RWPE2 (cell line): ENCODE data around the gene A1CF.
A peak's percentile ranks its signal among the peaks of the same experiment; 100 is the strongest.
"Not testable (repeated sequence)": the region's sequence is repeated elsewhere in the genome, so short reads cannot be mapped to it uniquely, and the experiment has no call there.

ENCODE experiments used
- ATAC-seq: fragments of 200-7000 bp; cut with Tn5 transposase; 3 replicates; pipeline ENCODE4 v1.9.1; 2021; ENCODE audit warnings: low read depth
- DNase-seq: peaks from one replicate; pipeline ENCODE4 v3.0.0-alpha.2; 2020; ENCODE audit warnings: low spot score
- H3K27ac ChIP-seq: fragments of 450-650 bp; 2 replicates; pipeline ENCODE4 v1.5.1; 2017; ENCODE audit warnings: mild to moderate bottlenecking; ENCODE audit not compliant: poor library complexity, severe bottlenecking
- H3K27me3 ChIP-seq: fragments of 250-450 bp; sonication (Bioruptor Pico); 2 replicates; pipeline ENCODE4 v1.5.1; 2021; ENCODE audit warnings: mild to moderate bottlenecking, moderate library complexity; ENCODE audit not compliant: insufficient read depth, poor library complexity, severe bottlenecking
- H3K36me3 ChIP-seq: fragments of 250-450 bp; sonication (Bioruptor Pico); 2 replicates; pipeline ENCODE4 v1.5.1; 2020; ENCODE audit warnings: low read depth, mild to moderate bottlenecking, moderate library complexity
- H3K4me1 ChIP-seq: fragments of 250-450 bp; sonication (Bioruptor Pico); 2 replicates; pipeline ENCODE4 v1.5.1; 2021; ENCODE audit warnings: mild to moderate bottlenecking, moderate library complexity; ENCODE audit not compliant: insufficient read depth, poor library complexity, severe bottlenecking
- H3K4me3 ChIP-seq: fragments of 250-450 bp; sonication (Bioruptor Pico); 2 replicates; pipeline ENCODE4 v1.5.1; 2021; ENCODE audit warnings: mild to moderate bottlenecking, moderate library complexity; ENCODE audit not compliant: severe bottlenecking
- H3K9me3 ChIP-seq: fragments of 250-450 bp; sonication (Bioruptor Pico); 2 replicates; pipeline ENCODE4 v1.5.1; 2021; ENCODE audit warnings: mild to moderate bottlenecking, moderate library complexity; ENCODE audit not compliant: severe bottlenecking
- CTCF ChIP-seq: fragments of 450-650 bp; IDR thresholded peaks from one replicate; pipeline ENCODE4 v1.5.1; 2017; ENCODE audit warnings: mild to moderate bottlenecking, moderate library complexity; ENCODE audit not compliant: poor library complexity, severe bottlenecking

Gene A1CF

DNA sequence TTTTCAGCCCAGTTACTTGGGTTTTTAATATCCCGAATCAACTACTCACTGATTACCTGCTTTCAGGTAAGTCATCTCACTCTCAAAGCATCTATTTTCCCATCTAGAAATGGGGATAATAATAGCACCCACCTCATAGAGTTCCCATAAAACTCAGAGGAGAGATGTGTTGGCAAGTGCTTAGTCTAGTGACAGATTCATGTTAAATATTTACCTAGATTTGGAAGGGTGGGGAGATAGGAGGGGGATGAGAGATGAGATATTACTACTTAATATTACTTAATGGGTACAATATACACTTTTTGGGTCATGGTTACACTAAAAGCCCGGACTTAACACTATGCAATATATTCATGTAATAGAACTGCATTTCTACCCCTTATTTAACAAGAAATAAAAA lies 7.0 kb upstream of the A1CF start:
- no peak for TF ChIP-seq CTCF
- Histone ChIP-seq H3K9me3 (no peaks in the 10 kb centered on the region), H3K27ac (no peak overlapping the region), H3K27me3 (no peaks in the 10 kb centered on the region), H3K4me3 (no peak overlapping the region), H3K36me3 (no peaks in the 10 kb centered on the region), H3K4me1 (no peaks in the 10 kb centered on the region)
- DNase-seq (no peak), ATAC-seq (no peak)

- Histone ChIP-seq H3K4me1 (no peaks in the 10 kb centered on the region), H3K27ac (no peak overlapping the region)
These were observed 1.1 kb downstream of the A1CF start for GRCh38 chr10:50884302-50884701.

DNA sequence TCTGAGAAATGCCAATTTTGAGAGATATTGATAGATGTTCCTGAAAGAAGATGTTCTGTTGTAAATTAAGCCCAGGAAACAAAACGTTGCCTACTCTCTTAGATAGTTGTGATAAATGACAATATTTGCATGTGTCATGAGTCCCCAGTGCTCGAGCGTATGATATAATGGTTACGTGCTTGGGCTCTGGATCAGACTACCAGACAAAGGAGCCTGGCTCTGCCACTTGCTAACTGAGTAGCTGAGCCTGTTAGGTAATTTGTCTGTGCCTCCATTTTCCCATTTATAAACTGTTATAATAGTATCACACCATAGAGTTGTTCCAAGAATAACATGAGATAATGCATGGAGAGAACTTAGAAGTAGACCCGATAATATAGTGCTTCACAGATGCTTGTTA lies 1.8 kb downstream of the A1CF start:
- ATAC-seq (no peak), DNase-seq (no peak)
- Histone ChIP-seq H3K9me3 (no peaks in the 10 kb centered on the region), H3K36me3 (no peaks in the 10 kb centered on the region), H3K27me3 (no peaks in the 10 kb centered on the region), H3K4me1 (no peaks in the 10 kb centered on the region), H3K27ac (no peak overlapping the region), H3K4me3 (no peak overlapping the region)
- TF ChIP-seq CTCF, result no peak

More at GRCh38 chr10:50884302-50884701, 1.1 kb downstream of the A1CF start:
- H3K9me3 ChIP-seq, result no peaks in the 10 kb centered on the region
- TF ChIP-seq CTCF, result no peak
- no peak overlapping the region for H3K4me3 ChIP-seq
- DNase-seq (no peak), ATAC-seq (no peak)
- no peaks in the 10 kb centered on the region for H3K36me3 ChIP-seq
- no peaks in the 10 kb centered on the region for H3K27me3 ChIP-seq

DNA sequence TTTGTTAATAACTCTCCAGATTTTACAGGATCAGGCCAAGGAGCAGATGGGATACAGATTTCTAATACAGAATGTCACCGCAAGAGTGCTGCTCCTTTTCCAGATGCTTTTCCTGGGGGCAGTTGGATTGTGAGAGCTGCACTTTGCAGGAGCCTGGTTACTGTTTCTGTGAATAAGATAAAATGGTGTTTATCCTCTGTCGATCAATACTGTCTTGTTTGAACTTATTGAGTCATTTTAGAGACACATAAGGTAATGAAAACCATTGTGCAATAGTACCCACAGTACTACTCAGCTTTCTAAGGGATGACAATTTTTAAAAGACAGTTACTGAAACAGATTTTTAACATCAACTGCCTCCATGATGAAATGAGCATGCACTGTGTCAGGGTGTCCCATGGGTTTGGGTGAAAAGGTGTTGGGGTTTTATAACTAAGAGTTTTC lies 2.9 kb downstream of the A1CF start:
- TF ChIP-seq CTCF, result no peak
- H3K27me3 ChIP-seq, result no peaks in the 10 kb centered on the region
- H3K4me1 ChIP-seq, result no peaks in the 10 kb centered on the region
- no peaks in the 10 kb centered on the region for H3K36me3 ChIP-seq
- no peaks in the 10 kb centered on the region for H3K9me3 ChIP-seq
- DNase-seq, result no peak
- no peak overlapping the region for H3K27ac ChIP-seq
- ATAC-seq, result 0 out of 3 replicates have a peak, but pooled peaks have one; percentile 40
- H3K4me3 ChIP-seq, result no peak overlapping the region

GRCh38 chr10:50881046-50881445 lies 4.4 kb downstream of the A1CF start:
- H3K27ac ChIP-seq, DNase-seq, H3K4me3 ChIP-seq, H3K9me3 ChIP-seq, H3K27me3 ChIP-seq, ATAC-seq, H3K4me1 ChIP-seq, H3K36me3 ChIP-seq: not testable (repeated sequence)
